ENCODE measurements around the gene SOCS1. TPM values are rescaled to one million over a fixed set of nuclear protein-coding genes. Genes with fewer than 3 reads are reported as not detected.

SOCS1 gene
- total RNA-seq, 1 experiment from 2014 or later: 0.16 TPM

DNA sequence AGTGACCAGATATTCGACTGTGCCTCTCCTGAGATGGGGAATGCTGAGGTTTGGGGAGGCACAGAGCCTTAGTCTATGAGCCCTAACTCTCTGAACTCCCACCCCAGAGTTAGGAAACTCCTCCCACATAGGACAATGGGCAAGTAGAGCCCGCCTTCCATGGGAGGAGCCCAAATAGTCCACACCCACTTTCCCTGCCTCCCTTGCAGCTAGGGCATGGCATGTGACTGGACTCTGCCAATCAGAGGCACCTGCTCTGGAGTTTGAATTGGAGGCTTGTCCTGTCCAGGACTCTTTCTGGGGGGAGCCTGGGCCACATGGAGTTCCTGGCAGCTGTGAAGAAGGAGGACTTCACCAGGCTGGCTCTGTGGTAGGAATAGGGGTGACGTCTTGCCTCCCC, 48.4 kb downstream of the SOCS1 start:
- no peak for DNase-seq
- Histone ChIP-seq H3K27me3 (no peaks in the 10 kb centered on the region), H3K4me3 (no peak overlapping the region), H3K9me3 (peaks cover 4% of the 10 kb centered on the region), H3K36me3 (no peaks in the 10 kb centered on the region)

DNA sequence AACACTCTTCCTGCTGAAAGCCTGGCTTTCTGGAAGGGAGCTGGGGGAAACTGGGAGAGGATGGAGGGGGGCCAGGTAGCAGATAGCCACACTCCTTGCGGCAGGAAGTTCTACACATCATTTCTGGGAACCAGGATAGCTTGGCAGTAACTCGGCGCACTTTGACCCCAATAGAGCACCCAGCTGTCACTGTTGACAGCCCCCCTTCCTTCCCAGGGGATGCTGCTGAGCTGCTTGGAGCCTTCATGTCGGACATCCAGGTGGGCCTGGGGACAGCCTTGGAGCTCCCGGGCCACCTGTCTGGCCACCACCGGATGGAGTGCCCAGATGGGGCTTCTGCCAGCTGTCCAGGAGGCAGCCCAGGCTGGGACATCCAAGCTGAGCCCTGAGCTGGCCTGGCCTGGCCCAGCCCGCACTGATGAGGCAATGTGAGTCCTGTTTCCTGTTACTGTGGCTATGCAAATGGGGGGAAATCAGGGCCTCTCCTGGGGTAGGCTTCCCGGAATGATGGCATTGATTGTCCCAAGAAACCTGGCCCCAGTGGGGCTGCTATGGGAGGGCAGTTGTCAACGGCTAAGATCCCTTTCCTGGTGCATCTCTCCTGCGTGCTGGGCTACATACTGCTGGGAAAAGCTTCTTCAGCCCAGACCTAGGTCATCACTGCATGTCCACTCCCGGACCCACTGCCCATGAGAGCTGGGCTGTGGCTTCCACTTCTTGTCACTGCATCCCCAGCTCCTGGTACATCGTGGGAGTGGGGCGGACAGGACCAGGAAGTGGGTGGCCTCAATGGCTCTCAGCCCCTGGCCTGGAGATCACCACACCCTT, 50.0 kb downstream of the SOCS1 start:
- DNase-seq: peak; percentile 48

DNA sequence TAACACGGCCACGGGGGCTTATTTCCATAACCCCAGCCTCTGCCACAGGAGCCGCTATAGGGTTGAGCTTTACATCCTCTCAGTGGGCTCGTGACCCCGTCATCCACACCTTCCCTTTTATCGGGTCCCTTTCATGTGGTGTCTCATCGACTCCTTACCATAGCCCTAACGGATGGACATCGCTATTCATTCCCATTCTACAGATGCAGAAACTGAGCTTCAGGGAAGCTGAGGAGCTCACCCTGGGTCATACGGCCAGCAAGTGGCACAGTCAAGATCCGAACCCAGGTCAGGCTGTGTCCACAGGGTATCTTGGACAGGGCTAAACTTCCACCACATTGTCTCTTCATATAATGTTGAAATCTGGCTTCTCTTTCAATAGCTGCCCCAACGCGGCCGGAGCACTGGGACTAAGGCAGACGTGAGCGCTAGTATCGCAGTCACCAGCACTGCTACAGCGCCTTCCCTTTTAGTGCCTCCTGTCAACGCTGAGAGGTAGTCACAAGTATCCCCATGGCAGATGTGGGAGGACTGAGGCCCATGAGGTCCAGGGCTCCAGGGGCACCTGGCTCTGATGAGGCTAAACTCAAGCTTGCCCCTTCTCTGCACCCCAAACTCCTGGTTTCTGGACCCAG, 50.8 kb downstream of the SOCS1 start:
- H3K27me3 ChIP-seq: no peaks in the 10 kb centered on the region
- DNase-seq: no peak
- H3K4me3 ChIP-seq: no peak overlapping the region
- H3K9me3 ChIP-seq: peaks cover 4% of the 10 kb centered on the region
- H3K36me3 ChIP-seq: no peaks in the 10 kb centered on the region

More for the DNA sequence above, 50.0 kb downstream of the SOCS1 start:
- Histone ChIP-seq H3K27me3 (no peaks in the 10 kb centered on the region), H3K9me3 (peaks cover 4% of the 10 kb centered on the region), H3K36me3 (no peaks in the 10 kb centered on the region), H3K4me3 (no peak overlapping the region)

DNA sequence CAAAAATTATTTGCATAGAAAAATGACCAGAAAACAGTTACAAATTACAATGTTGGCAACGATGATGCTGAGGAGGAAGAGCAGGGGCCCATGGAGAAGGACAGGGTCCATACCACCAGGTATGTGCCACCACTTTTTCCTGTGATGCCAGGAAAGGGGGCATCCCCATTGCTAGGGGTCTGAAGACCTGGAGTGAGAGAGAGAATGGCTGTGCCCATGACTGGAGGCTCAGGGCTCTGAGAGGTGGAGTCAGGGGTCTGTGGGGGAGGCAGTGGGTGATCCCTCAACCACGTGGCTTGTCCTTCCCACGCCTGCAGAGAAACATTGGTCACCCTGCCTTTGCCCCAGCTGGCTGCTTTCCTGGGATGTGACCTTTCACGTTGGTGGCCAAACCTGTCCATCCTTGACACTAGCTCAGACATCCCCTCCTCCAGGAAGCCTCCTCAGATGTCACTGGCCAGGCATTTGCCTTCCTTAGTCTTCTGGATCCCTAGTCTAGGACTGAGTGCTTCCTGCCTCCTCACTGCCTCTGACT, 51.4 kb downstream of the SOCS1 start:
- H3K36me3 ChIP-seq: no peaks in the 10 kb centered on the region
- H3K9me3 ChIP-seq: peaks cover 4% of the 10 kb centered on the region
- DNase-seq: no peak
- no peak overlapping the region for H3K4me3 ChIP-seq
- no peaks in the 10 kb centered on the region for H3K27me3 ChIP-seq

Other genes with a start within 250 kb of the SOCS1 start
- not detected in 2 replicates for gene TNP2, start 13.1 kb upstream of the SOCS1 start, total RNA-seq (2014; rRNA removed; shearing (Covaris generic); ENCODE audit: low replicate concordance)
- gene PRM3, start 17.4 kb upstream of the SOCS1 start, total RNA-seq (2014; rRNA removed; shearing (Covaris generic); ENCODE audit: low replicate concordance): not detected in 2 replicates
- gene PRM2, start 20.3 kb upstream of the SOCS1 start, total RNA-seq (2014; rRNA removed; shearing (Covaris generic); ENCODE audit: low replicate concordance): not detected in 2 replicates
- gene PRM1, start 25.1 kb upstream of the SOCS1 start, total RNA-seq (2014; rRNA removed; shearing (Covaris generic); ENCODE audit: low replicate concordance): not detected in 2 replicates
- gene RMI2, start 89.3 kb upstream of the SOCS1 start, total RNA-seq (2014; rRNA removed; shearing (Covaris generic); ENCODE audit: low replicate concordance): 25.8 and 27.4 TPM in 2 replicates

Measured in MG63 (cell line).